HG03159 (cell line): ENCODE measurements around the gene GDF15.
"Not testable (repeated sequence)": the region's sequence is repeated elsewhere in the genome, so short reads cannot be mapped to it uniquely, and the experiment has no call there.

ENCODE experiments used
- ATAC-seq: cut with Tn5 transposase; IDR thresholded peaks from one replicate; pipeline ENCODE4 v1.9.1; 2021; ENCODE audit warnings: mild to moderate bottlenecking, moderate library complexity; ENCODE audit not compliant: unreplicated experiment

The GDF15 gene, protein sequence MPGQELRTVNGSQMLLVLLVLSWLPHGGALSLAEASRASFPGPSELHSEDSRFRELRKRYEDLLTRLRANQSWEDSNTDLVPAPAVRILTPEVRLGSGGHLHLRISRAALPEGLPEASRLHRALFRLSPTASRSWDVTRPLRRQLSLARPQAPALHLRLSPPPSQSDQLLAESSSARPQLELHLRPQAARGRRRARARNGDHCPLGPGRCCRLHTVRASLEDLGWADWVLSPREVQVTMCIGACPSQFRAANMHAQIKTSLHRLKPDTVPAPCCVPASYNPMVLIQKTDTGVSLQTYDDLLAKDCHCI

DNA sequence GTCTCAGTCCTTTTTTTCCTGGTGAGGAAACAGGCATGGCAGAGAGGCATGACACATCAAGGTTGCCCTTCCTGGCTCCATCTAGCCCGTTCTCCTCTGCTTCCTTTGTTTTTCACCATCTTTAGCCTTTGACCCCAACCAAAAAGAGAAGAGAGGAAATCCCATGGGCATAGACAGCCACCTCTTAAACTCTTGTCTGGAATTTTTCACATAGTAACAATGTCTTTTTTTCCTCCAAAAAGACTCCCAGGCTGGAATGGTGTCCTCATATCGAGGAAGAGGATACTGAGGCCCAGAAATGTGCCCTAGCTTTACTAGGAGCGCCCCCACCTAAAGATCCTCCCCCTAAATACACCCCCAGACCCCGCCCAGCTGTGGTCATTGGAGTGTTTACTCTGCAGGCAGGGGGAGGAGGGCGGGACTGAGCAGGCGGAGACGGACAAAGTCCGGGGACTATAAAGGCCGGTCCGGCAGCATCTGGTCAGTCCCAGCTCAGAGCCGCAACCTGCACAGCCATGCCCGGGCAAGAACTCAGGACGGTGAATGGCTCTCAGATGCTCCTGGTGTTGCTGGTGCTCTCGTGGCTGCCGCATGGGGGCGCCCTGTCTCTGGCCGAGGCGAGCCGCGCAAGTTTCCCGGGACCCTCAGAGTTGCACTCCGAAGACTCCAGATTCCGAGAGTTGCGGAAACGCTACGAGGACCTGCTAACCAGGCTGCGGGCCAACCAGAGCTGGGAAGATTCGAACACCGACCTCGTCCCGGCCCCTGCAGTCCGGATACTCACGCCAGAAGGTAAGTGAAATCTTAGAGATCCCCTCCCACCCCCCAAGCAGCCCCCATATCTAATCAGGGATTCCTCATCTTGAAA, at the start of gene GDF15:
TSS of gene GDF15 (plus strand) at position 484 of the 868 bp plus-strand sequence. CDS start at position 516, 32 bp downstream.
- ATAC-seq: no peak

- ATAC-seq: no peak
These were observed 47.4 kb upstream of the GDF15 start for GRCh38 chr19:18338541-18338940.

DNA sequence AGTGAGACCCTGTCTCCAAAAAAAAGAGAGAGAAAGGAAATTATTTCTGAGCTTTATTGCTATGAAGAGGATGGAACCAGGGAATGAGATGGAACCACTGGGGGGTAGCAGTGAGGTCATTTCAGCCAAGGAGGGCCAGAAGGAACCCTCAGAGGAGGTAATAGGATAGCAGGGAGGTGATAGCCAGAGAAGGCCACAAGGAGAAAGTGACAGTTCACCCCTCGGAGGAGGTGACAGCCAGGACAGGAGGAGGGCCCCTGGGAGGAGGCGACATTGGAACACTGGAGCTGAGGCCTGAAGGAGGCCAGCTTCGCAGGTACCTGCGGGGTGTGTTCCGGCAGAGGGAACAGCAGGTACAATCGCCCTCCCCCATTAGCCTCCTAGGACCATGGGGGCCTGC, 46.2 kb upstream of the GDF15 start:
- ATAC-seq: no peak

DNA sequence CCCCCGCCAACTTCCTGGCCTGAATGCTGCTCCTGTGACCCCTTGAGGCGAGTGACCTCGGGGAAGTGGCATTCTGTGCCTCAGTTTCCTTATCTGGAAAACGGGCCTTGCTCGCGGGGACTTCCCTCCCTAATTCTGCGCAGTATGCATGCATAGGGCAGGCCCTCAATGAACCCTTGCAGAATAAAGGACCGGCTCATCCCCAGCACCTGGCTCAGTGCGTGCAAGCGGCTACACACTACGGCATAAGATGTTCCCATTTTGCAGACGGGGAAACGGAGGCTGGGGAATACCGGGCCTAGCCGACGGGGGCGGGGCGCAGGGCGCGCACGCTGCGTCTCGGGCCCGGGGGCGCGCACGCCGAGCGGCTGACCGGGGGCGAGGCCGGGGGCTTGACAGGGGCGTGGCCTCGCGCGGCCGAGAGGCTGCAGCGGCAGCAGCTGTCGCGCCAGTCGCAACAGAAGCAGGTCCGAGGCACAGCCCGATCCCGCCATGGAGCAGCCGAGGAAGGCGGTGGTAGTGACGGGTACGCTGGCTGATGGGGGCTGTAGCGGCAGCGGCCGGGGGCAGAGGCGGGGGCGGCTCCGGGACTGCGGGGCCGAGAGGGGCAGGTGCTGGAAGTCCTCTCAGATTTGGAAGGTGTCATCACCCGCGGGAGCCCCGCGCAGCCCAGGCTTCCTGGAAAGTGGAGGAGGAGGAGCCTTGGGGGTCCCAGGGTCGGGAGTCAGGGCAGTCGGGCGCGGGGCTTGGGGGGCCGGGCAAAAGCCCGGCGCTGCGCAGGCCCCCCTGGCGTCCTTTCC, 45.6 kb upstream of the GDF15 start, which contains the start of gene PGPEP1:
TSS of gene PGPEP1 (plus strand) at position 409 of the 800 bp plus-strand sequence. CDS start at position 493, 84 bp downstream.
- peak; percentile 70 for ATAC-seq

DNA sequence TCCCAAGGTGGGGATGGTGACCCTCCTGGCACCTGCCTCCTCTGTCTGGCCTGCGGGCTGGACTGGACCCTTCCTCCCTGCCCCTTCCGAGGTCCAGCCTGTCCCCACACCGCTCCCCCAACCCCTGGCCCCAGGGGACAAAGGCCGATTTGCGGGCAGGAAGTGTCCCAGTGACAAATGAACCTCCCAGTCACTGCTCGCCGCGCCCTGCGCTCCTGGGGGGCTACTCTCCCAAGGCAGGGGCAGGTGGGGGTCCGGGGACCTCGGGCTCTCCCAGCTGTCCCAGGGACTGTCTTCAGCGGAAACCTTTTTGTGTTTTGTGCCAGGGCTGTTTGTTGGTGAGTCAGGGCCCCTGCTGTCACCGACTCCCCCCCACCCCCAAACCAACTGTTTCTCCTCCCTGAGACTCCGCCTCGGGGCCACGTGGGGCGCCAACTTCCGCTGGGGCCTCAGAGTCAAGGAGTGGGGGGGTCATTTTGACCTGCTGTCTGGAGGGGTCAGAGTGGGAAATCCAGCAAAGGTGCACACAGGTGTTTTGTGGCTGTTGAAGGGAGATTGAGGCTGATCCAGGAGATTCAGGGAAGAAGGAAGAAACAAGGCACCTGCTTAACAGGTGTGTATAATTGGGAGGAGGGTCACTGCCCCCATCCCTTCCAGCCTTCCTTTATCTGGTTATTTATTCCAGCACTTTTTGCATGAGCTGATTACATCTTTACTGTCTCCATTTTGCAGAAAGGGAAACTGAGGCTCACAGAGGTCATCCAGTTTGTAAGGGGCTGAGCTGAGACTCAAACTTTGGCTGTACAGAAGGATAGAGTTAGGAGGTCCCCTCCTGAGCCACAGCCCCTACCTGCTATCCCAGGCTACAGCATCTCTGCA, 44.7 kb upstream of the GDF15 start:
- ATAC-seq: no peak

DNA sequence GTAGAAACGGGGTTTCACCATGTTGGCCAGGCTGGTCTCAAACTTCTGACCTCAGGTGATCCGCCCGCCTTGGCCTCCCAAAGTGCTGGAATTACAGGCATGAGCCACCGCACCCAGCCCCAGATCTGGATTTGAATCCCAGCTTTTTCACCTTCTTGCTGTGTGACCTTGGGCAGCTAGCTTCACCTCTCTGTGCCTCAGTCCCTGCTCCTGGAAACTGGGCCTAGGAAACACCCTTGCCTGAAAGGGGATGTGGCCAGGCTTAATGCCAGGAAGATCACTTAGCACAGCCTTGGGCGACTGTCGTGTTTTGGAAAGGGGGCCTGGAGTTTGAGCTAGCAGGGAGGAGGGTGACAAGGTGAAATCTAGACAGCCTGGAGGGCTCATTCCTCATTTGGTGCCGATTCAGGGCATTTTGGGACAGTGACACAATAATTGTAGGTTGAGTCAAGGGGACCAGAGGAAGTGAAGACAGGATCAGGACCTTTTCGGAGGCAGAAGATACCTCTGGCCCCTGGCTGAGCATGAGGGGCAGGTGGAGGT, 43.8 kb upstream of the GDF15 start:
- no peak for ATAC-seq

GRCh38 chr19:18344582-18344950, 41.4 kb upstream of the GDF15 start:
- ATAC-seq: no peak

DNA sequence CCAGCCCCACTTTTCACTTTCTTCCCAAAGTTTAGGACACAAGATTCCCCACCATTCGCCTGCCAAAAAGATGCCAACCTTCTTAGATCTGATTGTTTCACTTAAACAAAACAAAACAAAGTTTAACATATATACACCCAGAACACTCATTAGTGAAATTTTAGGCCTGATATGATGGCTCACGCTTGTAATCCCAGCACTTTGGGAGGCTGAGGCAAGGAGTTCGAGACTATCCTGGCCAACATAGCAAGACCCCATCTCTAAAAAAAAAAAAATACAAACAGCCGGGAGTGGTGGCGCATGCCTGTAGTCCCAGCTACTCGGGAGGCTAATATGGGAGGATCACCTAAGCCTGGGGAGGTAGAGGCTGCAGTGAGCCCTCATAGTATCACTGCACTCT, 40.7 kb upstream of the GDF15 start:
- ATAC-seq: no peak

DNA sequence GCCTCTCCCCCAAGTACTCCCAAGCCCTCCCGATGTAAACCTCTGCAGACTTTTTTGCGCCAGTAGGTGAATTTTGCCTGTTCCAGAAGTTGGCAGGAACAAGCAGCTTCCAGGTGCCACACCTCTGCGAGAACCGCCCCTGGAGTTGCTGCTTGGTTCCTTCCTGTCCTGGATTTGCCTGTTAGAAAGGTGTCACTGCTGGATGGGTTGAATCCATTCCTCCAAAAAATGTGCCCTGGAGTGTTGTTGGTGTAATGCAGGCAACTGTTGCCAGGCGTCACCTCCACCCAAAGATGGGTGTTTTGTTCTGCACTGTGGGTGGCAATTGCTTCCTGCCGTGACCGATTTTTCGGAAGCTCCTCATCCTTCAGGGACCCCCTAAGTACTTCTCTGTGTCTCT, 39.9 kb upstream of the GDF15 start:
- no peak for ATAC-seq

DNA sequence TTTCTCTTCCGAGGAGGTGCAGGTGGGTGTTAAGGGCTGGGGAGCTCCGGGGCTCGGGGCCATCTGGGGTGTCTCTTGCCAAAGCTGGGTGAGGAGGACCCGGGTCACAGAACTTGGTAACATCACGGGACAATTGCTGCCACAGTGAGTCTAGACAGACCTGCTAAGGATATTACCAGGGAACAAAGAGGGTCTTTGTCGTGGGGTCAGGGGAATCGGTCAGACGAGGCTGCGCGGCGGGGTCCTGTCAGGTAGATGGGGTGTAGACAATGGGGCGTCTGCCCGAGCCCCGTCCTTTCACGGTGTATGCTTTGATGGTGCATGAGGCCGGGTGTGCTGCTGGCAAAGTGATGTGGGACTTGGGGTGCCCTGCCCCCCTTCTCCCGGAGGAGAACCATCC, 37.8 kb upstream of the GDF15 start:
- ATAC-seq: no peak

DNA sequence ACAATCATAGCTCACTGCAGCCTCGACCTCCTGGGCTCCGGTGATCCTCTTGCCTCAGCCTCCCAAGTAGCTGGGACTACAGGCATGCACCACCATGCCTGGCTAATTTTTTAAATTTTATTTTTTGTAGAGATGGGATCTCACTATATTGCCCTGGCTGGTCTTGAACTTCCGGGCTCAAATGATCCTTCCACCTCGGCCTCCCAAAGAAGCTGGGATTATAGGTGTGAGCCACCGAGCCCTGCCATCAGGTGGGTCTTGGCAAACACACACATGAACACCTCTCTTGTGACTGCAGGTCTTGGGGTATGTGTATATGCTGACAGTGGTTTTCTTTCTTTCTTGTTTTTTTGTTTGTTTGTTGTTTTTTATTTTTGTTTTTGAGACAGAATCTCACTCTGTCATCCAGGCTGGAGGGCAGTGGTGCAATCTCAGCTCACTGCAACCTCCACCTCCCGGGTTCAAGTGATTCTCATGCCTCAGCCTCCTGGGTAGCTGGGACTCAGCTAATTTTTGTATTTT, 37.1 kb upstream of the GDF15 start:
- ATAC-seq: not testable (repeated sequence)

DNA sequence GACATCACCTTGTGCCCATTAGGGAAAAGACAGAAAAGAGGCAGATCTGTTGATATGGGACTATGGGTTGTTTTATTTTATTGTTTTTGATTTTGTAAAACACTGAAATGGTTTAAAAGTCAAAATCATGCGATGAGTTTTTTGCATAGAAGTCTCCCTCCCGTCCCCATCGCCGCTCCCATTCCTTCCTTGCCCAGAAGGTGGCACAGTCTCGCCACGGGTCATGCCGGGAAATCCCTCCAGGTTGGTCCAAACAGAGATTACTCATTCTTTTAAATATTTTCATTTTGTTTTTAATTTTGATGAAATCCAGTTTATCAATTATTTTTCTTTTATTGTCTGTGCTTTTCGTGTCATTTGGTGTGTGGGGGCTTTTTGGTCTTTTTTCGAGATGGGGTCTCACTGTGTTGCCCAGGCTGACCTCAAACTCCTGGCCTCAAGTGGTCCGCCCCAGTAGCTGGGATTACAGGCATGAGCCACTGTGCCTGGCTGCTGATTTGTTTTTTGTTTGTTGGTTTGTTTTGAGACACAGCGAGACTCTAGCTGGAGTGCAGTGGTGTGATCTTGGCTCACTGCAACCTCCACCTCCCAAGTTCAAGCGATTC, 36.3 kb upstream of the GDF15 start:
- ATAC-seq: no peak

GRCh38 chr19:18350490-18350889, 35.5 kb upstream of the GDF15 start:
- ATAC-seq: no peak

DNA sequence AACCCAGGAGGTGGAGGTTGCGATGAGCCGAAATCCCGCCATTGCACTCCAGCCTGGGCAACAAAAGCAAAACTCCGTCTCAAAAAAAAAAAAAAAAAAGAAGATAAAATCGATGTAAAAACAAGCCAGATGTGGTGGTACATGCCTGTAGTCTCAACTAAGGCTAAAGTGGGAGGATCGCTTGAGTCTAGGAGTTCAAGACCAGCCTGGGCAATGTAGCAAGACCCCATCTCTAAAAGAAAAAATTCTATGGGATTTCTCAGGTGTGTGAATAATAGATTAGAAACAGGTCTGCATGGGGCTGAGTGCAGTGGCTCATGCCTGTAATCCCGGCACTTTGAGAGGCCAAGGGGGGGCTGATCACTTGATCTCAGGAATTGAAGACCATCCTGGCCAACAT, 34.4 kb upstream of the GDF15 start:
- ATAC-seq: no peak

DNA sequence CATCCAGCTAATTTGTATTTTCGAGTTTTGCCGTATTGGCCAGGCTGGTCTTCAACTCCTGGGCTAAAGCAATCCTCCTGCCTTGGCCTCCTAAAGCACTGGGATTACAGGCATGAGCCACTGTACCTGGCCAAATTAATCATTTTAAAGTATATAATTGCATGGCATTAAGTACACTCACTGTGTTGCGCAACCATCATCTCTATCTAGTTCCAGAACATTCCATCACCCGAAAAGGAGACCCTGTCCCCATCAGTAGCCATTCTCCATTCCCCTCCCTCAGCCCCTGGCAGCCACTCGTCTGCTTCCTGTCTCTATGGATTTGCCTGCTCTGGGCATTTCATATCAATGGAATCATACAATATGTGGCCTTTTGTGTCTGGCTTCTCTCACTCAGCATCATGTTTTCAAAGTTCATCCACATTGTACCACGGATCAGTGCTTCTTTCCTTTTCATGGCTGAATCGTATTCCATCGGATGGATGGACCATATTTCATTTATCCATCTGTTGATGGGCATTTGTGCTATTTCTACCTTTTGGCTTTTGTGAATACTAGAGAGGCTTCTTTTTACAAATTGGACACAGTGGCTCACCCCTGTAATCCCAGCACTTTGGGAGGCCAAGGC, 32.5 kb upstream of the GDF15 start:
- ATAC-seq: no peak

GRCh38 chr19:18354743-18355142, 31.2 kb upstream of the GDF15 start:
- not testable (repeated sequence) for ATAC-seq

DNA sequence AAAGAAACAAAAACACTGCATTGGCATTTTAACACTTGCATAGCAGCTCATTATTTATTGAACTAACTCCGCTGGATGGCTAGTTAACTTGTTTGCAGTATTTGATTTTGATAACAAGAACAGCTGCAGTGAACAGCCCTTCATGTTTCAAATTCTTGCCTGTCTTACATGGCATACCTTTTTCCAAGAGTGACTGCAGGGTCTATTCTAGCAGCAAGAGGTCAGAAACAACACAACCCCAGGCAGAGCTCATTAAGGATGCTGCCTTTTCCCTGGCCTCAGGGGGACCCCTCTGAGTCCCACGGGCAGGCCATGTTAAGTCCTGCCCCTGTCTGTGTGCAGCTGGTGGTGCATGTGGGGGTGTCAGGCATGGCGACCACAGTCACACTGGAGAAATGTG, 28.9 kb upstream of the GDF15 start:
- no peak for ATAC-seq

- ATAC-seq: no peak
These were observed 24.3 kb upstream of the GDF15 start for GRCh38 chr19:18361646-18362045.
